RPMI7951 (cell line): ENCODE measurements around the gene EXOC6B. TPM values are rescaled to one million over a fixed set of nuclear protein-coding genes. Genes with fewer than 3 reads are reported as not detected.
"Not testable (repeated sequence)": the region's sequence is repeated elsewhere in the genome, so short reads cannot be mapped to it uniquely, and the experiment has no call there.

Experiments
- DNase-seq: peaks from one replicate; pipeline ENCODE4 v3.0.0-alpha.2; 2012; ENCODE audit warnings: low read depth
- total RNA-seq: library from RNA; depleted of rRNA; stranded (reverse); fragments of >200 nt; shearing (Covaris generic); gene quantifications from 2 replicates; pipeline ENCODE4 v1.2.3, GENCODE V29; 2014

The EXOC6B gene
- total RNA-seq, 1 experiment from 2014 or later: 9.9 TPM

GRCh38 chr2:72607189-72607588 is 218.6 kb downstream of the EXOC6B start:
- no peak for DNase-seq

- DNase-seq: peak; percentile 23
These were observed 219.9 kb downstream of the EXOC6B start for GRCh38 chr2:72605836-72606442.

- DNase-seq: no peak
These were observed 221.4 kb downstream of the EXOC6B start for GRCh38 chr2:72604468-72604867.

GRCh38 chr2:72603481-72603880 is 222.4 kb downstream of the EXOC6B start:
- DNase-seq: no peak

GRCh38 chr2:72602711-72603110 is 223.1 kb downstream of the EXOC6B start:
- no peak for DNase-seq

GRCh38 chr2:72602095-72602494 is 223.7 kb downstream of the EXOC6B start:
- DNase-seq: no peak

GRCh38 chr2:72583836-72584235 is 242.0 kb downstream of the EXOC6B start:
- DNase-seq: not testable (repeated sequence)

- DNase-seq: no peak
These were observed 242.5 kb downstream of the EXOC6B start for GRCh38 chr2:72583376-72583775.

- no peak for DNase-seq
These were observed 244.2 kb downstream of the EXOC6B start for GRCh38 chr2:72581560-72582181.

GRCh38 chr2:72579591-72580180 is 246.1 kb downstream of the EXOC6B start:
- DNase-seq: peak; percentile 54

- DNase-seq: no peak
These were observed 249.0 kb downstream of the EXOC6B start for GRCh38 chr2:72576861-72577260.

GRCh38 chr2:72576459-72576858 is 249.4 kb downstream of the EXOC6B start:
- DNase-seq: no peak

- DNase-seq: no peak
These were observed 250.9 kb downstream of the EXOC6B start for GRCh38 chr2:72574886-72575285.

GRCh38 chr2:72573232-72573631 is 252.6 kb downstream of the EXOC6B start:
- no peak for DNase-seq

GRCh38 chr2:72572501-72572900 is 253.3 kb downstream of the EXOC6B start:
- no peak for DNase-seq

- DNase-seq: no peak
These were observed 255.4 kb downstream of the EXOC6B start for GRCh38 chr2:72570413-72570812.

- DNase-seq: peak; percentile 15
These were observed 263.2 kb downstream of the EXOC6B start for GRCh38 chr2:72562451-72563153.

- DNase-seq: peak; percentile 39
These were observed 264.1 kb downstream of the EXOC6B start for GRCh38 chr2:72561621-72562318.

GRCh38 chr2:72555943-72556342 is 269.9 kb downstream of the EXOC6B start:
- DNase-seq: no peak

GRCh38 chr2:72555363-72555762 is 270.5 kb downstream of the EXOC6B start:
- not testable (repeated sequence) for DNase-seq

GRCh38 chr2:72554910-72555309 is 270.9 kb downstream of the EXOC6B start:
- DNase-seq: not testable (repeated sequence)

- DNase-seq: no peak
These were observed 271.5 kb downstream of the EXOC6B start for GRCh38 chr2:72554381-72554780.
